GM19463 (cell line): ENCODE measurements around the gene ZSCAN22.
A peak's percentile ranks its signal among the peaks of the same experiment; 100 is the strongest.
"Not testable (repeated sequence)": the region's sequence is repeated elsewhere in the genome, so short reads cannot be mapped to it uniquely, and the experiment has no call there.

ENCODE experiments used
- ATAC-seq: cut with Tn5 transposase; IDR thresholded peaks from one replicate; pipeline ENCODE4 v1.9.1; 2021; ENCODE audit warnings: mild to moderate bottlenecking, moderate library complexity; ENCODE audit not compliant: unreplicated experiment

The ZSCAN22 gene

DNA sequence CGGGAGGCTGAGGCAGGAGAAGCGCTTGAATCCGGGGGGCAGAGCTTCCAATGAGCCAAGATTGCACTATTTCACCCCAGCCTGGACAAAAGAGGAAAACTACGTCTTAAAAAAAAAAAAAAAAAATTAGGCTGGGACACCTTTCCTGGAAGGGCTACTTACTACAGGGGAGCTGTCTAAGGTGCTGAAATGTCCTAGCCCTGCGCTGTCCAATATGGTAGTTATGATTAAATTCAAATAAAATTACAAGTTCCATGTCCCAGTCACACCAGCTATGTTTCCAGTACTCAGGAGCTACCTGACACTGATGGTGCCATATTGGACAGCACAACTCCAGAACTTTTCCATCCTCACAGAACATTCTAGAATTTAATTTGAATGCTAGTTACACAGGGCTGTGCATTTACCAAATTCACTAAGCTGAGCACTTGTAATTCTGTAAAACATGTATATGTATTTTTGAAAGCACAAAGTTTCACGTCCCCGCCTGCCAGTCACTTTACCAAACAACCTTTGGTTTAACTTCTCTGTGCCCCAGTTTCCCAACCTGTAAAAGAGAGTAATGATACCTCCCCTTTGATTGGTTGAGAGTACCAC, 9.2 kb upstream of the ZSCAN22 start:
- ATAC-seq, result no peak

DNA sequence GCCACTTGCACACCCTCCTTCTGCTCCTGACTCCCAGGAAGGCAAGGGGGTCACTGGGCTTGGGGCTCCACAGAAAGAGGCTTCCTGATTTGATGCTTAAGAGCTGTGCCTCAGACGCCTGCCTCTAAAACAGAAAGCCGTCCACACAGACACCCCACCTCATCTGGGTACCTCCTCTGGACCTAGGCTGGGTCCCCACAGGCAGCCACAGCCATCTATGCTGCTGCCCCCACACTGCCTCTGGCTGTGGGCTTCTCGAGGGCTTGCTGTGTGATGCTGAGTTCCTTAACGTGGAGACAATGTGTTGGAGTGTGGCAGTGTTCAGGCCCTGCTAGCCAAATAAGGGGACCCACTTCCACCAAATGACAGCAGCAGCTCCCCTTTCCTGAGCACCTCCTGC, 8.5 kb upstream of the ZSCAN22 start:
- ATAC-seq, result no peak

DNA sequence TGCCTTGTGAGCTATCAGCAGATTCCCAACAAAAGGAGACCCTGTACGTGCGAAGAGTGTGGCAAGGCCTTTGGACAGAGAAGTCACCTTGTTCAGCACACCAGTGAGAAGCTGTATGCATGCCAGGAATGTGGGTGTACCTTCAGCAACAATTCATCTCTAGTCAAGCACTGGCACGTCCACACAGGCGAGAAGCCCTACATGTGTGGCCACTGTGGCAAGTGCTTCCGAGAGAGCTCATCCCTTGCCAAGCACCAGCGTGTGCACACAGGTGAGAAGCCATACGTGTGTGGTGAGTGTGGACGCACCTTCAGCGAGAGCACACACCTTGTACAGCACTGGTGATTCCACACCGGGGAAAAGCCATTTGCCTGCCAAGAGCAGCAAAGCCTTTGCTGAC, 7.6 kb upstream of the ZSCAN22 start:
- ATAC-seq, result no peak

DNA sequence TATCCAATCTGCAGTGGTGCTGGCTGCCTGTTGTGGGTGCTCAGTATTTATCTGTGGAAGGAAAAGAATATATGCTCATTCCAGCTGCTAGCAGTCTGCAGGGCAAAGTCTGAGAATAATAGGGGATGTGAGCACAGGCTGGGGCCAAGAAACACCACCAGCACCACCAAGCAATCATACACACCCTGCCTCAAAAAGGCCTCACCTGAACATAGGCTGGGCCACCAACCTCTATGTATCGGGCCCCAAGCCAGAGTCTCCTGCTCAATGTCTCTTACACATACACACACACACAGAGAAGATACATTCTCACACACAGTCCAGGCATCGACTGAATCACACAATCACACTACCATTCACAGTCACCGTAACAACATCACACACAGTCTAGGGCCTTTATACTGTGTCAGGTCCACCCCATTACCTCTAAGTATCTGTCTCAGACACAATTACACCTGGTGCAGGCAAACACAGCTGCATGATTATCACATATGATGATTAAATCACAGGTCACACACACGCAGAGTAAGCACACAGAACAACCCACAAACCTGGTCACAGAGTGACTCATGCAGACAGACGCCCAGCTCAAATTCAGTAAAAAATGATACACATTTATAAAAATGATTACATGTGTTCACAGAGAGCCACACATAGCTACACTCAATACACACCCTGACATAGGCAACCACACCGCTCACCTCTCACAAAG, 1.3 kb upstream of the ZSCAN22 start:
- ATAC-seq, result no peak

DNA sequence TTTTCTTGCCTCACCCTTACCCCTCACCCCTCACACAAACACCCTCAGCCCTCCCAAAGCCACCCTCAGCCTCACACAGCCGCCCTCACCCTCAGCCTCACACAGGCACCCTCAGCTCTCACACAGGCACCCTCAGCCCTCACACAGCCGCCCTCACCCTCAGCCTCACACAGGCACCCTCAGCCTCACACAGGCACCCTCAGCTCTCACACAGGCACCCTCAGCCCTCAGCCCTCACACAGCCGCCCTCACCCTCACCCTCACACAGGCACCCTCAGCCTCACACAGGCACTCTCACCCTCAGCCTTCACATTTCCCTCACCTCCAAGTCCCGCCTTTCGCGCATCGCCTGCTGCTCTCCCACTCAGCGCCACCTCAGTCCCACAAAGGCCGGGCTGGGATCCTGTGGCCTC, 287 bp upstream of the ZSCAN22 start:
- ATAC-seq, result no peak

DNA sequence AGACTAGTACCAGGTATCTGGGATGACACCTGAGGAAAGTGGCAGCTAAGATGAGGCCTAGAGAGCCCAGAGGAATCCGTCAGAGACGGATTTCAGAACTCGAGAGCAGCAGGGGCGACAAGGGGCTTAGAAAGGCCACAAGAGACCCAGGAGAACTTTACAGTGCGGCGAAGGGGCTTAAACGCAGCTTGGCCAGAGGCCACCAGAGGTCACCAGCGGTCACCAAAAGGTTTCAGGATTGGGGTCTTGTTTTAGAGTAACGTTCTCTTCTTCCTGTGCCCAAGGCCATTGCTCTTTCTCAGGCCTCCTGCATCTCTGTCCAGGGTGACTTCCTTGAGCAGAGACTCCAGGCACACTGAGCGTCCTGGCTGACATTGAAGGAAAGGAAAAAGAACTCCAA, 2.2 kb downstream of the ZSCAN22 start:
- ATAC-seq, result no peak

DNA sequence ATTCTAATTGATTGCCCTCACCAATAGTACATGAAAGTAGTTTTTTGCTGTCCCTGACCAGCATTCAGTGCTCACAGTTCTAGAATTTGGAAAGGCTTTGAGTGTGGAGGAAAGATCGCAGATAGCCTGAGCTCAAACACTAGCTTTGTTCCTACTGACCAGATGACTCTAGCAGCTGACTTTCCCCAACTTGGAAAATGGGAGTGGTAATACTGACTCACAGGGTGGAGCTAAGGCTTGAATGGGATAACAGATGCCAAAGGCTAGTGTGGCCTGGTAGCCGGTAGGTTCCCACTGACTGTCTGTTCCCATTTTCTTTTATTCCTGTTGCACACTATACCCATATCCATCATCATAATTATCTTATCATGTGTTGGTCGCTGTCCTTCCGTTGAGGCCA, 3.7 kb downstream of the ZSCAN22 start:
- no peak for ATAC-seq

DNA sequence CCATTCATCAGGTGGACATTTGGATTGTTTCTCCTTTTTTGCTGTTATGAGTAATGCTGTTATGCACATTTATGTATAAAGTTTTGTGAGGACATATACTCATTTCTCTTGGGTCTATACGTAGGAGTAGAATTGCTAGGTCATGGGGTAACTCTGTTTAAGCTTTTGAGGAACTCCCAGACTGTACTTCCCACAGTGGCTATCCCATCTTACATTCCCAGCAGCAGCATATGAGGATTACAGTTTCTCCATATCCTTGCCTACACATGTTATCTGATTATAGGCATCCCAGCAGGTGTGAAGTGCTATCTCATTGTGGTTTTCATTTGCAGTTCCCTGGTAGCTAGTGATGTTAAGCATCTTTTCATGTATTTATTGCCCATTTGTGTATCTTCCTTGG, 5.9 kb downstream of the ZSCAN22 start:
- ATAC-seq, result no peak

DNA sequence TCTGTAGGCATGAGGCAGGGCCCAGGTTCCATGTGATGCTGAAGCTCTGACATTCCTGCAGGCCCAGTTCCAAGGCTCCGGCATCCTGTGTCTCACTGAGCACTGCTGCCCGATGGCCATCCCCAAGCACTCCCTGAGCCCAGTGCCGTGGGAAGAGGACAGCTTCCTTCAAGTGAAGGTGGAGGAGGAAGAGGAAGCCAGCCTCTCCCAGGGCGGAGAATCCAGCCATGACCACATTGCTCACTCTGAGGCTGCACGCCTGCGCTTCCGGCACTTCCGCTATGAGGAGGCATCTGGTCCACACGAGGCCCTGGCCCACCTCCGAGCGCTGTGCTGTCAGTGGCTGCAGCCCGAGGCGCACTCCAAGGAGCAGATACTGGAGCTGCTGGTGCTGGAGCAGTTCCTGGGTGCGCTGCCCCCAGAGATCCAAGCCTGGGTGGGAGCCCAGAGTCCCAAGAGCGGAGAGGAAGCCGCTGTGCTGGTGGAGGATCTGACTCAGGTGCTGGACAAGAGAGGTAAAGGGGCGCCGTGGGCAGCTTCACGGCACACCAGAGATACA, 8.0 kb downstream of the ZSCAN22 start:
- ATAC-seq, result no peak

DNA sequence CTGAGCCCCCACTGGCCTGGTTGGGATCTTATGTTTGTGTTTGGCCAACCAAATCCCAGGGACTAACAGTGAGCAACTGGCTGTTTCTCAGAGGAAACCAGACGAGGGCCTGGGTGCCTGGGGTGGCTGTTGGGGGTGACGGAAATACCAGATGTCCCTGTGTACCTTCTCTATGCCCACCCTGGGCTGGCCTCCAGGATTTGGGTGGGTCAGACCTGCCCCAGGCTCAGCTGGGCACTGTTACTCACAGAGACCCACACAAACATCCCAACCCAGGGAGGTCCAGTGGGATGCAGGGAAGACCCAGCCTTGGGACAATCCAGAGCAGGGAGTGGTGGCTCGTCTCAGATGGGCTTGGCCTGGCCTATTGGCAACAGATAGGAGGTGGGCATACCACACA, 8.8 kb downstream of the ZSCAN22 start:
- ATAC-seq, result no peak

DNA sequence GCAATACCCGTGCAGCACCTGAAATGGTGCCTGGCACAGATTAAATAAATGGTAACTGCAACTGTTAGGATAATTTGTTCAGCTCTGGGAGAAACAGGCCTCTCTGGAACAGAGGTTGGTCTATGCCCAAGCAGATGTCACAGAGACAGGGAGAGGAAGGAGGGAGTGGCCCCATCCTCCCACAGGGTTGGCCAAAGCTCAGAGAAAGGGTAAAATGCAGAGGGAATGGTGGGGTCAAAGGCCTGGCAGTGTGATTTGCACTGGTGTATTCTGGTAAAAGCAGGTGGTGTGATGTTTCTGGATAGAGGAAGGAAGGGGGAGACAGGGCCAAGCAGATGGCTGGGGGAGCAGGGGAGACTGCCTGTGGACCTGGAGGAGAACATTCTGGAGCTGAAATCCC, 9.4 kb downstream of the ZSCAN22 start:
- no peak for ATAC-seq

DNA sequence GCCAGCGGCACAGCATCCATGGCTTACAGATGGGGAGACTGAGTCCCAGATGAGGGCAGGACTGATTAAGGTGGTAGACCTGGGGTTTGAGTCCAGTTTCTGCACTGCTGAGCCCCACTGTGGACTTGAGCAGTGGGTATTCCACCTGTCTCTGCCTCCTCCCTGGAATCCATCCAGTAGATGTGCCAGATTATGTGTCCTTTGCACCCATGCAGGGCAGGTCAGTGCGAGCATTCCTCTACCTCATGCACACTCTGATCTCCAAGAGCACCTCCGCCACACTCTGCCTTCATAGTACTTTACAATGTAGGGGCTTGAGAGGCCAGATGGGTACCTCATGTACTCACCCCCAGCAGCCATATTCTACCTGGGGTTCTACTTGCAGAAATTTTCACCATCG, 10.0 kb downstream of the ZSCAN22 start:
- no peak for ATAC-seq

DNA sequence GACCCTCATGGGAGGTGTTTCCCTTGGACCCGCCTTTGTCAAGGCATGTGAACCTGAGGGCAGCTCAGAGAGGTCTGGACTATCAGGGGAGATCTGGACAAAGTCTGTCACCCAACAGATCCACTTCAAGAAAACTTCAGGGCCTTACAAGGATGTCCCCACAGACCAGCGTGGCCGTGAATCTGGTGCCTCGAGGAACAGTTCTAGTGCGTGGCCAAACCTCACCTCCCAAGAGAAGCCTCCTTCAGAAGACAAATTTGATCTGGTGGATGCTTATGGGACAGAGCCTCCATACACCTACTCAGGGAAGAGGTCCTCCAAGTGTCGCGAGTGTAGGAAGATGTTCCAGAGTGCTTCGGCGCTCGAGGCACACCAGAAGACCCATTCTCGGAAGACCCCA, 11.5 kb downstream of the ZSCAN22 start:
- no peak for ATAC-seq

DNA sequence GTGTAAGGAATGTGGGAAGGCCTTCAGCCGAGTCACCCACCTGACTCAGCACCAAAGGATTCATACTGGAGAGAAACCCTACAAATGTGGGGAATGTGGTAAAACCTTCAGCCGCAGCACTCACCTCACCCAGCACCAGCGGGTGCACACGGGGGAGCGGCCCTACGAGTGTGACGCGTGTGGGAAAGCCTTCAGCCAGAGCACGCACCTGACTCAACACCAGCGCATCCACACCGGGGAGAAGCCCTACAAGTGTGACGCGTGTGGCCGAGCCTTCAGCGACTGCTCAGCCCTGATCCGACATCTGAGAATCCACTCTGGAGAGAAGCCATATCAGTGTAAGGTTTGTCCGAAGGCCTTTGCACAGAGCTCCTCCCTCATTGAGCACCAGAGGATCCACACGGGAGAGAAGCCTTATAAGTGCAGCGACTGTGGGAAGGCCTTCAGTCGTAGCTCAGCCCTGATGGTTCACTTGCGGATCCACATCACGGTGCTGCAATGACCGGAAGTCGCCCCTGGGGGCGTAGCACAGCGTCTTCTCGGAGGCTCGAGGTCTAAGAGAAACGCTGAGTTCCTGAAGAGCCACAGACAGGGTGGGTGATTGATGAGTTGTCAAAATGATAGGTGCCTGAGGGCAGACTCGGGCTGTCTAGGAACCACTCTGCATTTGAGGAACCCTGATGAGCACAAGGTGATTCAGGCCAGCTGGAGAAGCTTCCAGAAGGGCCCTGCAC, 12.2 kb downstream of the ZSCAN22 start:
- no peak for ATAC-seq

DNA sequence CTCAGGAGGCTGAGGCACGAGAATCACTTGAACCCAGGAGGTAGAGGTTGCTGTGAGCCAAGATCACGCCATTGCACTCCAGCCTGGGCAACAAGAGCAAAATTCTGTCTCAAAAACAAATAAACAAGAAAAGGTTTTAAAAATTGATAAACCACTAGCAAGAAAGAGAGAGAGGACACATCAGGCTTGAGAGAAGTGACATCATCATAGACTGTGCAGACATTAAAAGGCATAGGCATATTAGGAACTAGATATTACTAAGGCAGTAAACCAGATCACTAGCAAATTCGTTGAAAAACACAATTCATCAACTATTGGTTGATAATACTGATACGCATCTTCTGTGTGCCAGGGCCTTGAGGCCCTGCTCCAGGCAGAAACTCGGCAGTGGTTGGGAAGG, 18.8 kb downstream of the ZSCAN22 start:
- ATAC-seq, result no peak

DNA sequence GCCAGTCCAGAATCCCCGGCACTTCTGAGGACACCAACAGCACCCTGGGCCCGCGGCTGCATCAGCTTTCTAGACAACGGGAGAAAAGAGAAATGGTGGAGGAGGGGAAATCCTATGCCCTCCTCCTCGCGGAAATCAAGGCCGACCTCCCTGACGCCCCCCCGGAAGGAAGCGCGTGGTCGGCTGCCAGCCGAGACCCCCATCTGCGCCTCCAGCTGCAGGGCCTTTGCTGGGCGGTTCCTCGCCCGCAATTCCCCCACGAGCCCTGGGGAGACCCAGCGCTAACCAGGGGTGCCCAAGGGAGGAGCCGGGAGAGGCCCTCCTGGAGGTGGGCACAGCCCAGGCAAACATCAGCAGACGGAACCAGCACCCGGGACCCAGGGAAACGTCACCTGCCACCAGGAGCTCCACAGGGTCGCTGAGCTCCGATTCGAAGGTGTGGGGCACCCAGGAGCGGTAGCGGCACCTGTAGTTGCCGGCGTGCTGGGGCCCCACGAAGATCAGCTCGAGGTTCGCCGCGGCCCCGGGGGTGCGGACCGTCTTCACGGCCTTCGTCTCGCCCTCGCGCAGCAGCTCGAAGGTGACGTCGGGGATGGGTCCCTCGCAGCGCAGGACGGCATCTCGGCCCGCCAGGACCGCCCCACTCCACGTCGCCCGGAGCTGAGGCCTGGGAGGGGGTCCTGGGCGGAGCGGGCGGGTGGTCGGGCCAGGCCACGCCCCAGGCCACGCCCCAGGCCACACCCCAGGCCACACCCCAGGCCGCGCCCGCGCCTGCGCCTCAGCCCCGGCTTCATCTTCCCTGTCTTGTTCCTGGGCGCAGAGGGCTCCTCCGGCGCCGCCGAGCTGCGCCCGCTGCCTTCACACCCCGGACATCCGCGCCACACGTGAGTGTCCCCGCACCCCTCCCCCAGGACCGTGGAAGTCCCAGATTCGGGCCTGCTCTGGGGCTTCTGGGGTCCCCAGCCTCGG, 20.5 kb downstream of the ZSCAN22 start:
- peak; percentile 95 for ATAC-seq

DNA sequence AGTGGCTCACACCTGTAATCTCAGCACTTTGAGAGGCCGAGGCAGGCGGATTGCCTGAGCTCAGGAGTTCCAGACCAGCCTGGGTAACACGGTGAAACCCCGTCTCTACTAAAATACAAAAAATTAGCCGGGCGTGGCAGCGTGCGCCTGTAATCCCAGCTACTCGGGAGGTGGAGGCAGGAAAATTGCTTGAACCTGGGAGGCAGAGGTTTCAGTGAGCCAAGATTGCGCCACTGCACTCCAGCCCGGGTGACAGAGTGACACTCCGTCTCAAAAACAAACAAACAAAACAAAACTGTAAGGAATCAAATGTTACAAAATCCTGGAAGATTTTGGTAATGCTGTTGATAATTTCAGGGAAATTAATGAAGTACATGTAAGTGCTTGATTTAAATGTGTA, 21.3 kb downstream of the ZSCAN22 start:
- ATAC-seq, result not testable (repeated sequence)

DNA sequence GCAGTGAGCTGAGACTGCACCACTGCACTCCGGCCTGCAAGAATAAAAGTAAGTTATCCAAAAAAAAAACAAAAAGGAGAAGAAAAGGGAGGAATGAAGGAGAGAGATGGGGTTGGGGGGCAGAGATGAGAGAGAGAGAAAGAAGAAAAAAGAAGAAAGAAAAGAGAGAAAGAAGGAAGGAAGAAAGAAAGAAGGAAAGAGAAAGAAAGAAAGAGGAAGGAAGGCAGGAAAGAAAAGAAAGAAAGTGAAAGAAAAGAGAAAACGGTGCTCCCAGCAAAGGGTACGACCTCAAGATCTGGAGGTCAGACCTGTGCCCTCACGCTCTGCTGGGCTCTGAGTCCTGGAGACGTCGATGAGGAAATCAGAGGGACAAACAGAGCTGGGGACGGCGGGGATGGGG, 22.8 kb downstream of the ZSCAN22 start:
- no peak for ATAC-seq

DNA sequence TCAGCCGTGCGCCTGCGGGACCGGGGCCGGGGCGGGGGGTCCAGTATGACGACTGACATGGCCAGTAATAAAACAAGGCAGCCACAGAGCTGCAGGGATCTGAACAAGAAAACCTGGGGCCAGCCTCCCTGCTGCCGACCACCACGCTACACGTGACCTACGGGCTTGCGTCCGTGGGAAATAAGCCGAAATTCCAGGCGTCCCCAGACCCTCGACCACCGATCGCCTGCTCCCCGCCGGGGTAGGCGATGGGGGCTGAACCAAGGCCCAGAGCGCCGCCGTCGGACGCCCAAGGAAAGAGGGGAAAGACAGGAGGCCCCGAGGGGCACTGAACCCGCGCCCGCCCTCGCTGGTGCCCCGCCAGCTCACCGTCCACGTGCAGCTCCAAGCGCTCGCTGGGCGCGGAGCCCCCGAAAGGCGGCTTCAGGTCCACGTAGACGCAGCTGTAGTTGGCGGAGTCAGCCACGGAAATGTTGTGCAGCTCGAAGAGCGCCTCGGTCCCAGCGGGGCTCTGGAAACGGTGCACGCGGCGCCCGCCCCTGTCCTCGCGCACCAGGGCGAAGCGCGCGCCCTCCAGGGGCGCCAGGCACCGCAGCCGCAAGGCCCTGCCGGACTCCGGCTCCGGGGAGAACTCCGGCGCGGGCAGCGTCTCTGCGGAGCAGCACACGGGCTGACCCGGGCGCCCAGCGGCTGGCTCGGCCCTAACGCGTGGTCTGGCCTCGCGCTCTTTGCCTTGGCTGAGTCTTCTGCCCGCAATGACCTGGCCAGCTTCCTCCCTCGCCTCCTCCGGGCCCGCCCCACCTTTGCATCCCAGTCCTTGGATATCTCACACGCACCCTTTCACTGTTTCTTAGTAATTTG, 23.4 kb downstream of the ZSCAN22 start:
- ATAC-seq, result no peak
